GM12801 (cell line): Measurements from ENCODE around the gene KRT12.

ENCODE experiments used
- CTCF ChIP-seq: IDR thresholded peaks from one replicate; pipeline ENCODE4 v1.5.1; 2011; ENCODE audit warnings: control low read depth; ENCODE audit not compliant: insufficient read length; ENCODE audit errors: extremely low read depth

The KRT12 gene

GRCh38 chr17:40827746-40828453, 39.1 kb downstream of the KRT12 start:
- TF ChIP-seq CTCF, result no peak

- TF ChIP-seq CTCF, result no peak
These were observed 41.4 kb downstream of the KRT12 start for GRCh38 chr17:40825599-40825998.

GRCh38 chr17:40824015-40824832, 42.8 kb downstream of the KRT12 start:
- no peak for TF ChIP-seq CTCF

- TF ChIP-seq CTCF, result no peak
These were observed 44.8 kb downstream of the KRT12 start, which contains the start of gene KRT10 for GRCh38 chr17:40822132-40822812. KRT10 (minus strand) TSS chr17:40822614; CDS start chr17:40822585, 29 bp downstream.

- TF ChIP-seq CTCF, result no peak
These were observed 45.5 kb downstream of the KRT12 start for GRCh38 chr17:40821536-40821935.

GRCh38 chr17:40820228-40820838, 46.7 kb downstream of the KRT12 start:
- TF ChIP-seq CTCF, result no peak
